SK-N-SH treated with all-trans-retinoic acid at 6 μM for 48 hours (cell line): ENCODE results near the gene MESD.

Source experiments
- TOX ChIP-seq: fragments of 250-450 bp; sonication (Bioruptor Pico); IDR thresholded peaks from 2 replicates; pipeline ENCODE4 v1.8.0; 2021; ENCODE audit warnings: mild to moderate bottlenecking, moderate library complexity, borderline replicate concordance
- ZC3H10 ChIP-seq: fragments of 250-450 bp; sonication (Bioruptor Pico); IDR thresholded peaks from 2 replicates; pipeline ENCODE4 v1.5.1; 2021; ENCODE audit warnings: mild to moderate bottlenecking, moderate library complexity
- TF ChIP-seq, protein P1 (sequence below): fragments of 250-450 bp; sonication (Bioruptor Pico); IDR thresholded peaks from 2 replicates; pipeline ENCODE4 v1.5.1; 2021; ENCODE audit warnings: mild to moderate bottlenecking, moderate library complexity
- TF ChIP-seq, protein P2 (sequence below): fragments of 250-450 bp; sonication (Bioruptor Pico); IDR thresholded peaks from 2 replicates; pipeline ENCODE4 v1.8.0; 2020; ENCODE audit warnings: mild to moderate bottlenecking, moderate library complexity, borderline replicate concordance

DNA sequence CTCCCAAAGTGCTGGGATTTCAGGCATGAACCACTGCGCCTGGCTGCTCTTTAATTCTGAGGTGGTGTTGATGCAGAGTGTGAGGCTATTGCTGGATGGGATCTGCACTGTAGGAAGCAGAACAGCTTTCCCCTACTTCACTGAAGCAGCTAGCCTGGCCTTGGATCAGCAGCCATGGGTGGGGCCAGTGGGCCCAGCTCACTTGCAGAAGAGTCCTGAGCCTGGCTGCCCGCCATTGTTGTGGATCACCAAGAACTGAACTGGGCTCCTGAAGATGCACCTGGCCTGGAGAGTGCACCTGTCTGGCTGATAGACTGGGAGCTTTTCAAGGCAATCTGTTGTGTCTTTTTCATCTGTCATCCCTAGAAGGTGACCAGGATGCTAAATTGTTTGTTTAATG, 23.0 kb upstream of the MESD start:
- TF ChIP-seq, protein P1, sequence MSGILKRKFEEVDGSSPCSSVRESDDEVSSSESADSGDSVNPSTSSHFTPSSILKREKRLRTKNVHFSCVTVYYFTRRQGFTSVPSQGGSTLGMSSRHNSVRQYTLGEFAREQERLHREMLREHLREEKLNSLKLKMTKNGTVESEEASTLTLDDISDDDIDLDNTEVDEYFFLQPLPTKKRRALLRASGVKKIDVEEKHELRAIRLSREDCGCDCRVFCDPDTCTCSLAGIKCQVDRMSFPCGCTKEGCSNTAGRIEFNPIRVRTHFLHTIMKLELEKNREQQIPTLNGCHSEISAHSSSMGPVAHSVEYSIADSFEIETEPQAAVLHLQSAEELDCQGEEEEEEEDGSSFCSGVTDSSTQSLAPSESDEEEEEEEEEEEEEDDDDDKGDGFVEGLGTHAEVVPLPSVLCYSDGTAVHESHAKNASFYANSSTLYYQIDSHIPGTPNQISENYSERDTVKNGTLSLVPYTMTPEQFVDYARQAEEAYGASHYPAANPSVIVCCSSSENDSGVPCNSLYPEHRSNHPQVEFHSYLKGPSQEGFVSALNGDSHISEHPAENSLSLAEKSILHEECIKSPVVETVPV (CRISPR knock-in tag): no peak
- TF ChIP-seq ZC3H10 (no peak), TOX (CRISPR knock-in tag) (no peak)
- TF ChIP-seq, protein P2, sequence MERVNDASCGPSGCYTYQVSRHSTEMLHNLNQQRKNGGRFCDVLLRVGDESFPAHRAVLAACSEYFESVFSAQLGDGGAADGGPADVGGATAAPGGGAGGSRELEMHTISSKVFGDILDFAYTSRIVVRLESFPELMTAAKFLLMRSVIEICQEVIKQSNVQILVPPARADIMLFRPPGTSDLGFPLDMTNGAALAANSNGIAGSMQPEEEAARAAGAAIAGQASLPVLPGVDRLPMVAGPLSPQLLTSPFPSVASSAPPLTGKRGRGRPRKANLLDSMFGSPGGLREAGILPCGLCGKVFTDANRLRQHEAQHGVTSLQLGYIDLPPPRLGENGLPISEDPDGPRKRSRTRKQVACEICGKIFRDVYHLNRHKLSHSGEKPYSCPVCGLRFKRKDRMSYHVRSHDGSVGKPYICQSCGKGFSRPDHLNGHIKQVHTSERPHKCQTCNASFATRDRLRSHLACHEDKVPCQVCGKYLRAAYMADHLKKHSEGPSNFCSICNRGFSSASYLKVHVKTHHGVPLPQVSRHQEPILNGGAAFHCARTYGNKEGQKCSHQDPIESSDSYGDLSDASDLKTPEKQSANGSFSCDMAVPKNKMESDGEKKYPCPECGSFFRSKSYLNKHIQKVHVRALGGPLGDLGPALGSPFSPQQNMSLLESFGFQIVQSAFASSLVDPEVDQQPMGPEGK (CRISPR knock-in tag): no peak
